H1 (cell line): ENCODE results near the gene KDM5A. TPM values are rescaled to one million over a fixed set of nuclear protein-coding genes. Genes with fewer than 3 reads are reported as not detected.

Experiments
- CTCF ChIA-PET: fragments of 300-600 bp; sonication (Branson Sonifier 250); formaldehyde crosslinking; loops from one replicate; lab custom pipeline; 2021; ENCODE audit not compliant: partially characterized antibody; lab: Charles Lee
- POLR2A ChIA-PET: fragments of 300-600 bp; sonication (Branson Sonifier 250); formaldehyde crosslinking; loops from one replicate; lab custom pipeline; 2021; ENCODE audit warnings: inconsistent platforms; ENCODE audit not compliant: partially characterized antibody; lab: Charles Lee
- DNase-seq, 2 experiments: peaks; one replicate each; pipeline versions ENCODE4 v3.0.0 to v3.0.0-alpha.2; 2010 to 2022; ENCODE audit warnings: low spot score in 2 of 2, low read depth in 1 of 2, mixed read lengths in 1 of 2
- FAIRE-seq: peaks from 2 replicates; lab custom pipeline; 2011; peaks lifted over from hg19 to GRCh38; lab: Jason Lieb, UNC
- H2AFZ ChIP-seq: 2 replicates; pipeline ENCODE4 v1.8.1; 2012; ENCODE audit warnings: low read length, inconsistent platforms
- H2AK5ac ChIP-seq: 2 replicates; pipeline ENCODE4 v1.6.1; 2013; ENCODE audit warnings: low read depth, low read length
- H2BK120ac ChIP-seq: replicated peaks from 2 replicates; pipeline ENCODE3; 2013; ENCODE audit warnings: low read depth, low read length, inconsistent platforms
- H2BK12ac ChIP-seq: 2 replicates; pipeline ENCODE4 v1.6.1; 2013; ENCODE audit warnings: low read depth, low read length
- H2BK15ac ChIP-seq: 2 replicates; pipeline ENCODE4 v1.6.1; 2013; ENCODE audit warnings: low read length
- H2BK20ac ChIP-seq: 2 replicates; pipeline ENCODE4 v1.6.1; 2013; ENCODE audit warnings: low read length
- H2BK5ac ChIP-seq: 2 replicates; pipeline ENCODE4 v1.6.1; 2013; ENCODE audit warnings: low read depth, low read length
- H3K14ac ChIP-seq: 2 replicates; pipeline ENCODE4 v1.6.1; 2013; ENCODE audit warnings: inconsistent platforms; ENCODE audit not compliant: insufficient read length
- H3K18ac ChIP-seq: 2 replicates; pipeline ENCODE4 v1.6.1; 2013; ENCODE audit warnings: low read length; ENCODE audit errors: extremely low read depth
- H3K23ac ChIP-seq: 2 replicates; pipeline ENCODE4 v1.6.1; 2013; ENCODE audit warnings: inconsistent platforms; ENCODE audit not compliant: insufficient read length
- H3K23me2 ChIP-seq: 2 replicates; pipeline ENCODE4 v1.6.1; 2013; ENCODE audit warnings: low read depth, low read length
- H3K27ac ChIP-seq: 2 replicates; pipeline ENCODE4 v1.6.1; 2011; ENCODE audit warnings: low read depth, low read length, inconsistent platforms
- H3K27me3 ChIP-seq, 4 experiments: replicated peaks in 1 of 4; 1 replicate in 1 of 4; 2 replicates in 3 of 4; pipeline versions ENCODE4 v1.6.1 to v1.8.1; 2011 to 2013; ENCODE audit warnings: low read length in 3 of 4, mild to moderate bottlenecking in 3 of 4, inconsistent platforms in 2 of 4, mixed read lengths in 2 of 4, moderate library complexity in 1 of 4; ENCODE audit not compliant: control insufficient read depth in 3 of 4, insufficient read depth in 3 of 4; ENCODE audit errors: extremely low read depth in 1 of 4
- H3K36me3 ChIP-seq, 4 experiments: 2 replicates each; pipeline versions ENCODE4 v1.6.1 to v1.8.1; 2011 to 2013; ENCODE audit warnings: mild to moderate bottlenecking in 4 of 4, low read length in 3 of 4, moderate library complexity in 2 of 4, control low read depth in 1 of 4, inconsistent platforms in 1 of 4; ENCODE audit not compliant: insufficient read depth in 4 of 4, control insufficient read depth in 2 of 4
- H3K4ac ChIP-seq: replicated peaks from 2 replicates; pipeline ENCODE3; 2013; ENCODE audit warnings: low read length, low read depth, mixed read lengths, inconsistent platforms; ENCODE audit not compliant: insufficient read length
- H3K4me1 ChIP-seq, 4 experiments: replicated peaks in 1 of 4; 1 replicate in 1 of 4; 2 replicates in 3 of 4; pipeline versions ENCODE4 v1.6.1 to v1.8.1; 2011 to 2013; ENCODE audit warnings: low read length in 3 of 4, inconsistent platforms in 2 of 4, mixed read lengths in 1 of 4; ENCODE audit not compliant: insufficient read depth in 4 of 4, control insufficient read depth in 3 of 4
- H3K4me2 ChIP-seq, 2 experiments: 2 replicates each; pipeline versions ENCODE4 v1.6.1 to v1.8.1; 2011 to 2013; ENCODE audit warnings: low read depth in 2 of 2, low read length in 2 of 2, control low read depth in 1 of 2, inconsistent platforms in 1 of 2, mild to moderate bottlenecking in 1 of 2; ENCODE audit not compliant: insufficient read depth in 1 of 2
- H3K4me3 ChIP-seq, 4 experiments: fragments of 200-600, 300-600 bp in 1 of 4; sonication (generic), shearing (Covaris generic), sonication (Bioruptor Twin) in 1 of 4; 2 replicates each; pipeline versions ENCODE4 v1.5.1 to v1.8.1; 2011 to 2016; ENCODE audit warnings: low read length in 4 of 4, low read depth in 3 of 4, control low read depth in 2 of 4, inconsistent platforms in 2 of 4, mild to moderate bottlenecking in 2 of 4, mixed read lengths in 1 of 4, moderate library complexity in 1 of 4; ENCODE audit not compliant: insufficient read depth in 2 of 4; ENCODE audit errors: extremely low read depth in 1 of 4
- H3K56ac ChIP-seq: replicated peaks from 2 replicates; pipeline ENCODE3; 2013; ENCODE audit warnings: low read depth, mild to moderate bottlenecking, mixed read lengths, low read length, inconsistent platforms; ENCODE audit not compliant: insufficient read length
- H3K79me1 ChIP-seq: 2 replicates; pipeline ENCODE4 v1.6.1; 2013; ENCODE audit warnings: low read depth, low read length, control low read depth
- H3K79me2 ChIP-seq, 2 experiments: 2 replicates each; pipeline versions ENCODE4 v1.6.1 to v1.8.1; 2012 to 2013; ENCODE audit warnings: low read length in 2 of 2, mild to moderate bottlenecking in 2 of 2, inconsistent platforms in 1 of 2; ENCODE audit not compliant: insufficient read depth in 2 of 2, control insufficient read depth in 1 of 2
- H3K9ac ChIP-seq, 4 experiments: replicated peaks in 1 of 4; 1 replicate in 1 of 4; 2 replicates in 3 of 4; pipeline versions ENCODE4 v1.6.1 to v1.8.1; 2011 to 2013; ENCODE audit warnings: low read depth in 3 of 4, low read length in 3 of 4, control low read depth in 2 of 4, mild to moderate bottlenecking in 2 of 4, moderate library complexity in 2 of 4, inconsistent platforms in 1 of 4; ENCODE audit errors: extremely low read depth in 1 of 4
- H3K9me3 ChIP-seq, 2 experiments: 2 replicates each; pipeline versions ENCODE4 v1.6.1 to v1.8.1; 2012 to 2013; ENCODE audit warnings: mild to moderate bottlenecking in 2 of 2, moderate library complexity in 2 of 2, control low read depth in 1 of 2, inconsistent platforms in 1 of 2, low read depth in 1 of 2, low read length in 1 of 2, mixed read lengths in 1 of 2; ENCODE audit not compliant: insufficient read depth in 2 of 2
- H4K20me1 ChIP-seq, 2 experiments: replicated peaks in 1 of 2; 2 replicates each; pipeline versions ENCODE3 to v1.8.1; 2011 to 2013; ENCODE audit warnings: inconsistent platforms in 2 of 2, low read length in 2 of 2, mild to moderate bottlenecking in 1 of 2; ENCODE audit not compliant: insufficient read depth in 2 of 2, control insufficient read depth in 1 of 2
- H4K5ac ChIP-seq: 2 replicates; pipeline ENCODE4 v1.6.1; 2013; ENCODE audit warnings: low read length, low read depth, mixed read lengths, inconsistent platforms; ENCODE audit not compliant: insufficient read length
- H4K8ac ChIP-seq: 2 replicates; pipeline ENCODE4 v1.8.0; 2013; ENCODE audit warnings: mild to moderate bottlenecking, moderate library complexity, low read length, inconsistent platforms; ENCODE audit not compliant: insufficient read depth; ENCODE audit errors: extremely low read depth
- H4K91ac ChIP-seq: replicated peaks from 2 replicates; pipeline ENCODE3; 2013; ENCODE audit warnings: low read length, mixed read lengths, inconsistent platforms; ENCODE audit not compliant: insufficient read length
- BACH1 ChIP-seq: IDR thresholded peaks from 2 replicates; pipeline ENCODE4 v1.6.1; 2012; ENCODE audit warnings: low read length, improper control_type of control experiment
- CBX8 ChIP-seq: fragments of 300-800, 300-1000 bp; sonication (generic); IDR thresholded peaks from 2 replicates; pipeline ENCODE4 v1.7.1; 2016; ENCODE audit warnings: low read depth, low read length, borderline replicate concordance
- CTBP2 ChIP-seq: IDR thresholded peaks from 2 replicates; pipeline ENCODE4 v1.7.0; 2011; ENCODE audit warnings: borderline replicate concordance, mild to moderate bottlenecking, moderate library complexity, mixed read lengths, low read length; ENCODE audit not compliant: insufficient read depth, insufficient read length
- CTCF ChIP-seq, 3 experiments: IDR thresholded peaks; 1 replicate in 2 of 3; 2 replicates in 1 of 3; pipeline versions ENCODE4 v1.5.1 to v1.6.1; 2011; ENCODE audit warnings: low read length in 3 of 3, mild to moderate bottlenecking in 3 of 3, inconsistent platforms in 2 of 3, low read depth in 1 of 3, moderate library complexity in 1 of 3; ENCODE audit not compliant: insufficient read depth in 1 of 3; ENCODE audit errors: control extremely low read depth in 1 of 3
- EP300 ChIP-seq, 2 experiments: IDR thresholded peaks; 1 replicate in 1 of 2; 2 replicates in 1 of 2; pipeline ENCODE4 v1.6.1; 2011 to 2012; ENCODE audit warnings: low read depth in 2 of 2, low read length in 2 of 2, mild to moderate bottlenecking in 2 of 2, borderline replicate concordance in 1 of 2, inconsistent platforms in 1 of 2, moderate library complexity in 1 of 2
- JUN ChIP-seq: IDR thresholded peaks from 2 replicates; pipeline ENCODE4 v1.6.1; 2011; ENCODE audit warnings: low read depth, mild to moderate bottlenecking, improper control_type of control experiment, low read length
- JUND ChIP-seq: IDR thresholded peaks from 2 replicates; pipeline ENCODE4 v1.6.1; 2011; ENCODE audit warnings: mild to moderate bottlenecking, improper control_type of control experiment, low read length
- RNF2 ChIP-seq: fragments of 200-900, 300-1000 bp; sonication (generic); IDR thresholded peaks from 2 replicates; pipeline ENCODE4 v1.7.1; 2016; ENCODE audit warnings: borderline replicate concordance, low read depth, mild to moderate bottlenecking, antibody characterized with exemption, low read length; ENCODE audit not compliant: poor library complexity, severe bottlenecking; ENCODE audit errors: missing control alignments
- SIRT6 ChIP-seq: IDR thresholded peaks from one replicate; pipeline ENCODE4 v1.7.1; 2012; ENCODE audit warnings: low read length, inconsistent platforms
- USF2 ChIP-seq: IDR thresholded peaks from 2 replicates; pipeline ENCODE4 v1.6.1; 2011; ENCODE audit warnings: low read length, improper control_type of control experiment
- WGBS, 2 experiments: shearing (Covaris generic) in 1 of 2; methylation state at CpG; one replicate each; pipeline versions ENCODE4 v1.1.6 to v1.1.7; 2013 to 2015; ENCODE audit warnings: low lambda C conversion rate in 2 of 2, mixed read lengths in 2 of 2, inconsistent platforms in 1 of 2, low coverage in 1 of 2, missing lambda C conversion rate in 1 of 2; ENCODE audit not compliant: insufficient replicate concordance in 2 of 2, insufficient coverage in 1 of 2, insufficient read length in 1 of 2; ENCODE audit errors: extremely low coverage in 1 of 2, missing lambda C conversion rate in 1 of 2; 5-methylcytosine and 5-hydroxymethylcytosine counted together
- polyA plus RNA-seq, 7 experiments: library from polyadenylated mRNA; depleted of rRNA in 3 of 7; stranded (reverse) in 5 of 7; unstranded in 2 of 7; fragments of >200 nt in 5 of 7; fragments of 200-250 nt in 2 of 7; gene quantifications; 1 replicate in 5 of 7; 2 replicates in 1 of 7; 4 replicates in 1 of 7; pipeline versions ENCODE4 v1.2.1 to v1.2.3, GENCODE V29; 2011 to 2013; ENCODE audit warnings: missing spikeins in 2 of 7, mixed read lengths in 2 of 7
- total RNA-seq: library from RNA; stranded (reverse); fragmentation: NEBNext Ultra II Directional; extraction: Animal tissue kit (Norgen Biotek cat#: 25700); gene quantifications from 2 replicates; pipeline ENCODE4 v1.2.1, GENCODE V29; 2021

Gene KDM5A
- total and polyA plus RNA-seq, 2 of the 8 experiments (the other 6 are each of a cell fraction or from before 2014, with no cell fraction given) = 6.3 to 36.9 TPM

- ChIA-PET CTCF (no interaction called here), POLR2A (no interaction called here)
- H2AFZ ChIP-seq = no peak overlapping the region
- no peaks in the 10 kb centered on the region for H3K4me1 ChIP-seq
- FAIRE-seq = no peak
- H3K27me3 ChIP-seq = no peaks in the 10 kb centered on the region
- H2AK5ac ChIP-seq = no peak overlapping the region
- no peak overlapping the region for H3K27ac ChIP-seq
- H4K91ac ChIP-seq = no peak overlapping the region
- no peak overlapping the region for H3K4me3 ChIP-seq
- no peak overlapping the region for H4K5ac ChIP-seq
- no peak overlapping the region for H2BK120ac ChIP-seq
- H4K20me1 ChIP-seq = no peaks in the 10 kb centered on the region
- H3K18ac ChIP-seq = no peak overlapping the region
- no peak overlapping the region for H2BK15ac ChIP-seq
- no peak overlapping the region for H2BK5ac ChIP-seq
- no peak overlapping the region for H4K8ac ChIP-seq
- H3K4me2 ChIP-seq = no peak overlapping the region
- no peaks in the 10 kb centered on the region for H3K9me3 ChIP-seq
- H3K79me2 ChIP-seq = no peaks in the 10 kb centered on the region
- H3K4ac ChIP-seq = no peak overlapping the region
- no peaks in the 10 kb centered on the region for H3K23me2 ChIP-seq
- H3K56ac ChIP-seq = no peak overlapping the region
- H2BK20ac ChIP-seq = no peak overlapping the region
- WGBS, 2 experiments = 91% methylated on average over 6 of the region's 6 CpGs; no CpG with 5 or more reads in 1 of the 2 experiments
- H3K14ac ChIP-seq = no peak overlapping the region
- H3K79me1 ChIP-seq = no peaks in the 10 kb centered on the region
- DNase-seq = no peak
- peaks cover 5 to 27% (median 14%) of the 10 kb centered on the region in 4 experiments; a peak in 7 of 8 replicates for H3K36me3 ChIP-seq
- no peak overlapping the region for H2BK12ac ChIP-seq
- no peak overlapping the region for H3K9ac ChIP-seq
- no peak overlapping the region for H3K23ac ChIP-seq
- TF ChIP-seq JUN = no peak
- no peak for TF ChIP-seq JUND
- TF ChIP-seq CTCF (IDR thresholded peaks at IDR 0.05; ENCODE audit: control extremely low read depth in 1 of 3, insufficient read depth in 1 of 3, low read depth in 1 of 3, low read length in 3 of 3) = no peak
- TF ChIP-seq USF2 = no peak
- no peak for TF ChIP-seq CTBP2
- no peak for TF ChIP-seq EP300 (IDR thresholded peaks at IDR 0.05; ENCODE audit: borderline replicate concordance in 1 of 2, low read depth in 2 of 2, low read length in 2 of 2)
- TF ChIP-seq SIRT6 = no peak
- TF ChIP-seq CBX8 = no peak
- TF ChIP-seq BACH1 = no peak
- no peak for TF ChIP-seq RNF2
Measured at GRCh38 chr12:325906-326305, 63.2 kb downstream of the KDM5A start.
